ENCODE results near the gene ARHGAP25.

DNA sequence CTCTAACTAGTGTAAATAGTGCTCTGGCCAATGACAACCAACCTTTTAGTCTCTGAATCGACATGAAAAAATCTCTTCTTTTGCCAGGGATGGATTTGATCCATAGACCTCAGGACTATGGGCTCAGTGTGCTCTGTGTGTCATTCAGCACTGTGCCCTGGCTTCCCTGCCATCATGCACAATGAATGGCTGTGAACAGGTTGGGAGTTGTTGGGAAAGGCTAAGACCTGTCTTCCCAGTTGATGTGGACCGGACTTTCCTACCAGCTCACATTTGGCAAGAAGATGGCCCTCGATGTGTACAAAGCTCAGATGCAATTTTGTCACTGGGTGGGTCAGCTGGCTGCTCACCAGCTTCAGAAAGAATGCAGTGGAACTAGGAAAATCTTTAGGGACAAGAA, 26.0 kb upstream of the ARHGAP25 start:
- TF ChIP-seq, protein P1, sequence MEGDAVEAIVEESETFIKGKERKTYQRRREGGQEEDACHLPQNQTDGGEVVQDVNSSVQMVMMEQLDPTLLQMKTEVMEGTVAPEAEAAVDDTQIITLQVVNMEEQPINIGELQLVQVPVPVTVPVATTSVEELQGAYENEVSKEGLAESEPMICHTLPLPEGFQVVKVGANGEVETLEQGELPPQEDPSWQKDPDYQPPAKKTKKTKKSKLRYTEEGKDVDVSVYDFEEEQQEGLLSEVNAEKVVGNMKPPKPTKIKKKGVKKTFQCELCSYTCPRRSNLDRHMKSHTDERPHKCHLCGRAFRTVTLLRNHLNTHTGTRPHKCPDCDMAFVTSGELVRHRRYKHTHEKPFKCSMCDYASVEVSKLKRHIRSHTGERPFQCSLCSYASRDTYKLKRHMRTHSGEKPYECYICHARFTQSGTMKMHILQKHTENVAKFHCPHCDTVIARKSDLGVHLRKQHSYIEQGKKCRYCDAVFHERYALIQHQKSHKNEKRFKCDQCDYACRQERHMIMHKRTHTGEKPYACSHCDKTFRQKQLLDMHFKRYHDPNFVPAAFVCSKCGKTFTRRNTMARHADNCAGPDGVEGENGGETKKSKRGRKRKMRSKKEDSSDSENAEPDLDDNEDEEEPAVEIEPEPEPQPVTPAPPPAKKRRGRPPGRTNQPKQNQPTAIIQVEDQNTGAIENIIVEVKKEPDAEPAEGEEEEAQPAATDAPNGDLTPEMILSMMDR (conservative IDR thresholded peaks at IDR 0.05; ENCODE audit: low read depth in 2 of 2): no peak
- no peak for TF ChIP-seq POLR2AphosphoS5 (IDR thresholded peaks at IDR 0.05; ENCODE audit: low read depth)
- TF ChIP-seq EZH2 (IDR thresholded peaks at IDR 0.05; ENCODE audit: low read depth, unreplicated experiment): no peak
- TF ChIP-seq, protein P2, sequence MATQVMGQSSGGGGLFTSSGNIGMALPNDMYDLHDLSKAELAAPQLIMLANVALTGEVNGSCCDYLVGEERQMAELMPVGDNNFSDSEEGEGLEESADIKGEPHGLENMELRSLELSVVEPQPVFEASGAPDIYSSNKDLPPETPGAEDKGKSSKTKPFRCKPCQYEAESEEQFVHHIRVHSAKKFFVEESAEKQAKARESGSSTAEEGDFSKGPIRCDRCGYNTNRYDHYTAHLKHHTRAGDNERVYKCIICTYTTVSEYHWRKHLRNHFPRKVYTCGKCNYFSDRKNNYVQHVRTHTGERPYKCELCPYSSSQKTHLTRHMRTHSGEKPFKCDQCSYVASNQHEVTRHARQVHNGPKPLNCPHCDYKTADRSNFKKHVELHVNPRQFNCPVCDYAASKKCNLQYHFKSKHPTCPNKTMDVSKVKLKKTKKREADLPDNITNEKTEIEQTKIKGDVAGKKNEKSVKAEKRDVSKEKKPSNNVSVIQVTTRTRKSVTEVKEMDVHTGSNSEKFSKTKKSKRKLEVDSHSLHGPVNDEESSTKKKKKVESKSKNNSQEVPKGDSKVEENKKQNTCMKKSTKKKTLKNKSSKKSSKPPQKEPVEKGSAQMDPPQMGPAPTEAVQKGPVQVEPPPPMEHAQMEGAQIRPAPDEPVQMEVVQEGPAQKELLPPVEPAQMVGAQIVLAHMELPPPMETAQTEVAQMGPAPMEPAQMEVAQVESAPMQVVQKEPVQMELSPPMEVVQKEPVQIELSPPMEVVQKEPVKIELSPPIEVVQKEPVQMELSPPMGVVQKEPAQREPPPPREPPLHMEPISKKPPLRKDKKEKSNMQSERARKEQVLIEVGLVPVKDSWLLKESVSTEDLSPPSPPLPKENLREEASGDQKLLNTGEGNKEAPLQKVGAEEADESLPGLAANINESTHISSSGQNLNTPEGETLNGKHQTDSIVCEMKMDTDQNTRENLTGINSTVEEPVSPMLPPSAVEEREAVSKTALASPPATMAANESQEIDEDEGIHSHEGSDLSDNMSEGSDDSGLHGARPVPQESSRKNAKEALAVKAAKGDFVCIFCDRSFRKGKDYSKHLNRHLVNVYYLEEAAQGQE (IDR thresholded peaks at IDR 0.05; ENCODE audit: unreplicated experiment): no peak
- TF ChIP-seq EZH2phosphoT487 (IDR thresholded peaks at IDR 0.05; ENCODE audit: unreplicated experiment): no peak
- TF ChIP-seq, protein P3, sequence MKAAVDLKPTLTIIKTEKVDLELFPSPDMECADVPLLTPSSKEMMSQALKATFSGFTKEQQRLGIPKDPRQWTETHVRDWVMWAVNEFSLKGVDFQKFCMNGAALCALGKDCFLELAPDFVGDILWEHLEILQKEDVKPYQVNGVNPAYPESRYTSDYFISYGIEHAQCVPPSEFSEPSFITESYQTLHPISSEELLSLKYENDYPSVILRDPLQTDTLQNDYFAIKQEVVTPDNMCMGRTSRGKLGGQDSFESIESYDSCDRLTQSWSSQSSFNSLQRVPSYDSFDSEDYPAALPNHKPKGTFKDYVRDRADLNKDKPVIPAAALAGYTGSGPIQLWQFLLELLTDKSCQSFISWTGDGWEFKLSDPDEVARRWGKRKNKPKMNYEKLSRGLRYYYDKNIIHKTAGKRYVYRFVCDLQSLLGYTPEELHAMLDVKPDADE (IDR thresholded peaks at IDR 0.05): no peak
- TF ChIP-seq NANOG (IDR thresholded peaks at IDR 0.05; ENCODE audit: borderline replicate concordance): no peak
